Lower lobe of right lung (tissue), 2 donors: Measurements from ENCODE around the gene DHCR24. TPM values are rescaled to one million over a fixed set of nuclear protein-coding genes. Genes with fewer than 3 reads are reported as not detected.
"Not testable (repeated sequence)": the region's sequence is repeated elsewhere in the genome, so short reads cannot be mapped to it uniquely, and the experiment has no call there.

ENCODE experiments used
- ATAC-seq, 2 donors: fragments of 200-7000 bp; cut with Tn5 transposase; one replicate each; pipeline ENCODE4 v1.9.1; 2020 to 2022; ENCODE audit warnings: mild to moderate bottlenecking in 2 of 2, moderate library complexity in 2 of 2
- DNase-seq: peaks from one replicate; pipeline ENCODE4 v3.0.0-alpha.2; 2020
- H3K27ac ChIP-seq: fragments of 200-600 bp; one replicate; pipeline ENCODE4 v1.8.0; 2022
- H3K27me3 ChIP-seq: fragments of 200-600 bp; one replicate; pipeline ENCODE4 v1.8.0; 2022; ENCODE audit warnings: low read depth
- H3K36me3 ChIP-seq: fragments of 200-600 bp; one replicate; pipeline ENCODE4 v1.8.0; 2022; ENCODE audit warnings: mild to moderate bottlenecking
- H3K4me1 ChIP-seq: fragments of 200-600 bp; one replicate; pipeline ENCODE4 v1.8.0; 2022
- H3K4me3 ChIP-seq: fragments of 200-600 bp; one replicate; pipeline ENCODE4 v1.8.0; 2022; ENCODE audit warnings: mild to moderate bottlenecking
- H3K9me3 ChIP-seq: fragments of 200-600 bp; one replicate; pipeline ENCODE4 v1.8.0; 2022
- CTCF ChIP-seq: fragments of 200-600 bp; IDR thresholded peaks from one replicate; pipeline ENCODE4 v1.8.0; 2022; ENCODE audit warnings: antibody characterized with exemption, mild to moderate bottlenecking
- intact Hi-C: fragments of 100-400 bp; cut with DNase I; formaldehyde crosslinking; loops from one replicate; pipeline ENCODE4 v1.11.0; 2022
- total RNA-seq: library from RNA; stranded (reverse); fragmentation: NEBNext Ultra II Directional; extraction: Animal tissue kit (Norgen Biotek cat#: 25700); gene quantifications from one replicate; pipeline ENCODE4 v1.2.1, GENCODE V29; 2021
- donor health status: DM: no; HTN: yes; CAD: no; lungs with severe emphysema.

DHCR24 gene
- total RNA-seq, 1 donor from 2014 or later, result 674 TPM

GRCh38 chr1:54882519-54882918 lies 4.5 kb downstream of the DHCR24 start:
- intact Hi-C loops, result no loop called here
- no peak overlapping the region for H3K27ac ChIP-seq
- no peak overlapping the region for H3K4me3 ChIP-seq

GRCh38 chr1:54881604-54882003 lies 5.4 kb downstream of the DHCR24 start:
- intact Hi-C loops, ATAC-seq, H3K27ac ChIP-seq, H3K27me3 ChIP-seq, DNase-seq, H3K4me3 ChIP-seq, H3K9me3 ChIP-seq: not testable (repeated sequence)
- Histone ChIP-seq H3K36me3 (peaks cover 27% of the 10 kb centered on the region), H3K4me1 (peaks cover 18% of the 10 kb centered on the region)

More at GRCh38 chr1:54882519-54882918, 4.5 kb downstream of the DHCR24 start:
- DNase-seq (no peak), ATAC-seq (no peak)
- Histone ChIP-seq H3K9me3 (no peaks in the 10 kb centered on the region), H3K36me3 (peaks cover 20% of the 10 kb centered on the region), H3K4me1 (peaks cover 18% of the 10 kb centered on the region), H3K27me3 (peaks cover 1% of the 10 kb centered on the region)
- no peak for TF ChIP-seq CTCF

GRCh38 chr1:54879872-54880271 lies 7.1 kb downstream of the DHCR24 start:
- peaks cover 38% of the 10 kb centered on the region for H3K36me3 ChIP-seq
- no peaks in the 10 kb centered on the region for H3K27me3 ChIP-seq
- no peak overlapping the region for H3K27ac ChIP-seq
- ATAC-seq, result no peak
- TF ChIP-seq CTCF, result no peak
- H3K4me3 ChIP-seq, result no peak overlapping the region
- intact Hi-C loops, result no loop called here
- H3K9me3 ChIP-seq, result no peaks in the 10 kb centered on the region
- peaks cover 27% of the 10 kb centered on the region for H3K4me1 ChIP-seq
- no peak for DNase-seq

GRCh38 chr1:54876814-54877213 lies 10.2 kb downstream of the DHCR24 start:
- H3K36me3 ChIP-seq, result peaks cover 64% of the 10 kb centered on the region
- peaks cover 17% of the 10 kb centered on the region for H3K4me1 ChIP-seq
- no peak overlapping the region for H3K27ac ChIP-seq
- intact Hi-C loops, result no loop called here
- no peak overlapping the region for H3K4me3 ChIP-seq
- H3K27me3 ChIP-seq, result no peaks in the 10 kb centered on the region
- DNase-seq, result no peak
- no peaks in the 10 kb centered on the region for H3K9me3 ChIP-seq
- ATAC-seq, result no peak
- TF ChIP-seq CTCF, result no peak

- peak; percentile 2 to 5 for ATAC-seq
- no peak for DNase-seq
- Histone ChIP-seq H3K27ac (no peak overlapping the region), H3K27me3 (no peaks in the 10 kb centered on the region), H3K4me3 (no peak overlapping the region), H3K9me3 (no peaks in the 10 kb centered on the region), H3K4me1 (peaks cover 17% of the 10 kb centered on the region), H3K36me3 (peaks cover 67% of the 10 kb centered on the region)
- intact Hi-C loops, result no loop called here
- TF ChIP-seq CTCF, result no peak
These were observed 12.0 kb downstream of the DHCR24 start for GRCh38 chr1:54875000-54875399.

GRCh38 chr1:54874079-54874830 lies 12.7 kb downstream of the DHCR24 start:
- peak; percentile 90 to 92 for ATAC-seq
- no peak for TF ChIP-seq CTCF
- Histone ChIP-seq H3K27ac (no peak overlapping the region), H3K4me3 (no peak overlapping the region), H3K4me1 (peaks cover 17% of the 10 kb centered on the region), H3K27me3 (no peaks in the 10 kb centered on the region), H3K36me3 (peaks cover 74% of the 10 kb centered on the region), H3K9me3 (no peaks in the 10 kb centered on the region)
- intact Hi-C loops, result no loop called here
- DNase-seq, result no peak
